HG03565 (cell line): ENCODE data around the gene TGFBI.
"Not testable (repeated sequence)": the region's sequence is repeated elsewhere in the genome, so short reads cannot be mapped to it uniquely, and the experiment has no call there.

Source experiments
- ATAC-seq: cut with Tn5 transposase; IDR thresholded peaks from one replicate; pipeline ENCODE4 v1.9.1; 2021; ENCODE audit warnings: mild to moderate bottlenecking, moderate library complexity; ENCODE audit not compliant: unreplicated experiment

TGFBI gene

GRCh38 chr5:136043968-136044610, 15.3 kb downstream of the TGFBI start:
- ATAC-seq, result no peak

GRCh38 chr5:136045026-136045425, 16.2 kb downstream of the TGFBI start:
- not testable (repeated sequence) for ATAC-seq

- ATAC-seq, result no peak
Measured at GRCh38 chr5:136046246-136046645, 17.5 kb downstream of the TGFBI start.

- ATAC-seq, result no peak
Measured at GRCh38 chr5:136047858-136048257, 19.1 kb downstream of the TGFBI start.

GRCh38 chr5:136048966-136049365, 20.2 kb downstream of the TGFBI start:
- ATAC-seq, result no peak

GRCh38 chr5:136051486-136052220, 22.9 kb downstream of the TGFBI start:
- no peak for ATAC-seq

GRCh38 chr5:136052692-136053335, 24.0 kb downstream of the TGFBI start:
- ATAC-seq, result no peak

GRCh38 chr5:136053336-136054141, 24.8 kb downstream of the TGFBI start:
- no peak for ATAC-seq

- ATAC-seq, result no peak
Measured at GRCh38 chr5:136054142-136055019, 25.6 kb downstream of the TGFBI start.

GRCh38 chr5:136055612-136056309, 27.0 kb downstream of the TGFBI start:
- ATAC-seq, result no peak

- no peak for ATAC-seq
Measured at GRCh38 chr5:136056336-136056735, 27.5 kb downstream of the TGFBI start.

GRCh38 chr5:136056771-136057335, 28.1 kb downstream of the TGFBI start:
- no peak for ATAC-seq

- no peak for ATAC-seq
Measured at GRCh38 chr5:136057401-136058038, 28.7 kb downstream of the TGFBI start.

GRCh38 chr5:136058039-136058971, 29.5 kb downstream of the TGFBI start:
- ATAC-seq, result no peak

- ATAC-seq, result no peak
Measured at GRCh38 chr5:136058972-136059354, 30.2 kb downstream of the TGFBI start.

GRCh38 chr5:136060963-136061362, 32.2 kb downstream of the TGFBI start:
- ATAC-seq, result no peak

- no peak for ATAC-seq
Measured at GRCh38 chr5:136061630-136062365, 33.0 kb downstream of the TGFBI start.
